GM19239 (cell line): ENCODE measurements around the gene HIRA.
"Not testable (repeated sequence)": the region's sequence is repeated elsewhere in the genome, so short reads cannot be mapped to it uniquely, and the experiment has no call there.

ENCODE experiments used
- DNase-seq: peaks from one replicate; pipeline ENCODE4 v3.0.0; 2011; ENCODE audit warnings: low spot score; ENCODE audit not compliant: insufficient read length
- FAIRE-seq: peaks from 2 replicates; lab custom pipeline; 2011; peaks lifted over from hg19 to GRCh38; lab: Jason Lieb, UNC

HIRA gene

DNA sequence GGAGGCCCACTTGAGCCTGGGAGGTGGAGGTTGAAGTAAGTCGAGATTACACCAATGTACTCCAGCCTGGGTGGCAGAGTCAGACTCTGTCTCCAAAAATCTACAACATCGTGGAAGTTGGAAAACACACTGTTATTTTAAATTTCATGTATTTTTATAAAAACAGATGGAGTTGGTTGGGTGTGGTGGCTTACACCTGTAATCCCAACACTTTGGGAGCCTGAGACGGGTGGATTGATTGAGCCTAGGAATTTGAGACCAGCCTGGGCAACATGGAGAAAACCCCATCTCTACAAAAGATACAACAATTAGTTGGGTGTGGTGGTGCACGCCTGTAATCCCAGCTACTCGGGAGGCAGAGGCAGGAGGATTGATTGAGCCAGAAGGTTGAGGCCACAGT, 88.1 kb downstream of the HIRA start:
- DNase-seq (no peak), FAIRE-seq (no peak)

DNA sequence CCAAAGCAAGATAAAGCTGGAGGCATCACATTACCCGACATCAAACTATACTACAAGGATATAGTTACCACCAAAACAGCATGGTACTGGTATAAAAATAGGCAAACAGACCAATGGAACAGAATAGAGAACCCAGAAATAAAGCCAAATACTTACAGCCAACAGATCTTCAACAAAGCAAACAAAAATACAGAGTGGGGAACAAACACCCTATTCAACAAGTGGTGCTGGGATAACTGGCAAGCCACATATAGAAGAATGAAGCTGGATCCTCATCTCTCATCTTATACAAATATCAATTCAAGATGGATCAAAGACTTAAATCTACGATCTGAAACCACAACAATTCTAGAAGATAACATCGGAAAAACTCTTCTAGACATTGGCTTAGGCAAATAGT, 90.0 kb downstream of the HIRA start:
- DNase-seq = no peak
- no peak for FAIRE-seq

DNA sequence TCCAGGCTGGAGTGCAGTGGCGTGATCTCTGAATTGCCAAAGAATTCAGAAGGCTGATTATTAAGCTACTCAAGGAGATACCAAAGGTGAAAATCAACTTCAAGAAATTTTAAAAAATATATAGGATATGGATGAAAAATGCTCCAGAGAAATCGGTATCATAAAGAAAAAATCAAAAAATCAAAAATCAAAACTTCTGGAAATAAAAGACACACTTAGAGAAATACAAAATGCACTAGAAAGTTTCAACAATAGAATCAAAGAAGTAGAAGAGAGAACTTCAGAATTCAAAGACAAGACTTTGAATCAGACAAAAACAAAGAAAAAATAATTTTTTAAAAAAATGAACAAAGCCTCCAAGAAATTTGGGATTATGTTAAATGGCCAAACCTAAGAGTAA, 94.4 kb downstream of the HIRA start:
- FAIRE-seq (no peak), DNase-seq (no peak)

DNA sequence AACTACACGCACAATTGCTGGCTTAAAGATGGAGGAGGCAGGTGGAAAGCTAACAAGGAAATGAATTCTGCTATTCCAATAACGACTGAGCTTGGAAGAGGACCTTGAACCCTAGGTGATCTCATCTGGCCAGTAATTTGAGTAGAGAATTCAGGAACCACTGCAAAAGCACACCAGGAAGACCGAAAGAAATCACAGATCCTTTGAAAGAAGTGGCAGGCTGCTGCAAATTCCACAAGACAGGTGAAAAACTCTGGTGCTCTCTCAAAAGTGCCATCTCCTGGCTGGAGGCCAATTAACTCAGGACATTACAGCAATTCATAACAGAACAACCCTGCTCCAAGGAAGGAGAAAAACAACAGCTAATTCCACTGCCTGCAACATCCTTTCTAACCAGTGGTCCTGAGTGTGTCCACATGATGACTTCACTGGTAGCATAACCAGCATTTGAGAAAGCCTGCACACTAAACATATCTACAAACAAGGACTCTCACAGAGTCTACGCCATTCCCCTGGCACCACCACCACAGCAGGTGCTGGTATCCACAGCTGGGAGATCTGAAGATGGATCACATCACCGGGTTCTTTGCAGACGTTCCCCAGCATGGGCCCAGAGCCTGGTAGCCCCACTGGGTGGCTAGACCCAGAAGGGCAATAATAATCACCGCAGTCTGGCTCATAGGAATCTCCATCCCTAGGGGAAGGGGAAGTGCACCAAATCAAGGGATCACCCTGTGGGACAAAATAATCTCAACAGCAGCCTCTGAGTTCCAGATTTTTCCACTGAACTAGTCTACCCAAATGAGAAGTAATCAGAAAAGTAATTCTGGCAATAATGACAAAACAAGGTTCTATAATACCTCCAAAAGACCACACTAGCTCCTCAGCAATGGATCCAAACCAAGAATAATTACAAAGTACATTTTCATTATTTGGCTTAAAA, 95.1 kb downstream of the HIRA start:
- DNase-seq (no peak), FAIRE-seq (no peak)

DNA sequence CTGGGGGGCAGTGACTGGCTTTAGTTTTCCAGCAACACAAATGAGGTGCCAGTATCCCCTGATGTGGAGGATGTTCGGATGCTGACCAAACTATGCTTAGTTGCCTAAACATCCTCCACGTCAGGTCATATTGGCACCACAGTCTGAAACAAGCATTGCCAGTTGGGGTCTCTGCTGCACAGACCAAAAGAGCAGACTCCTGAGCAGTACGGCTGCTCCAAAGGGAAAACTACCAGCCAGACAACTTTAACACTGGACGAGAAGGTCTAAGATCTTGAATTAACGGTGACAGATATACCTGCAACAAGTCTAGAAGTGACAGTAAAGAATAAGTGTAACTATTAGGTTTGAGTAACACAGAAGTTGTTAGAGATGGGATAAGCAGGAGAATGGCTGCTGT, 99.6 kb downstream of the HIRA start:
- FAIRE-seq (no peak), DNase-seq (no peak)

DNA sequence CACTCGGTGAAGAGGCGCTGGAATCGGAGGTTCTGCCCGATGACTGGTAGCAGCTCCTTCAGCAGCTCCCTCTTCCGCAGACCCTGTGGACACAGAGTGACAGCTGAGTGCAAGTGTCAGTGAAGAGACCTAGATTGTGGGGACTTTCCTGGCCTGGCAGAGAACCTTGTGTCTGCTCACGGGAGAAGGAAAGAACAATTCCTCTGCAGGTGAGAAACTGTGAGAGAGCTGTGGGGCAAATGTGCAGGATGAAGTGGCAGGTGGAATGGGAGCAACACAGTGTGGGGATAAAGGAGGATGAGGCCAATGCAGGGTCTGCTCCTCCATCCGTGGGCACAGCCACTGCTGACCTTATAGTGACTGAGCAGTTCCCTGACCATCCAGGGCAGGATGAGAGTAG, 100.1 kb downstream of the HIRA start:
- DNase-seq (no peak), FAIRE-seq (no peak)

DNA sequence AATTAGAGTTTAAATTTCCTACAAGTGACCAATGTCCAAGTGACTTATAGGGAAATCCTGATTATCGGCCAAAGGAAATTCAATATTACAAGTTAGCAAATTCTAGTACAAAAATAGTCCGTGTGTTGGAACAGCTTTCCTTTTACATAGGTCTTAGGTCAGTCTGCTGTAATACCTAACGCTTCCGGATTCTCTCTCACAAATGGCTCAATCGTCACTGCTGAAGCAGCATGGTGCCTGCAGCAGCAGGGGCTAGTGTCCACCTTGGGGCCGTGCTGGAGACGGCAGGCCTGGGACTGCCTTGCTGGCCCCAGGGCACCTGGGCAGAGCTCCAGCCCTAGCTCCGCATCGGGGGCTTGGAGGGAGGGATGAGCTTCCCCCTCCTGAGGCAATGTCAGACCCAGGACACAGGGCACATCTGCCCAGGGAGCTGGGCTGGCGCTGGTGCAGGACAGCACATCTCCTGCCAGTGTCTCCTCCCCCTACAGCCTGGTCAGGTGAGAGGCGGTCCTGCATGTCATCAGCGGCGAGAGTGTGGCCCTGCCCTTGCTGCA, 100.6 kb downstream of the HIRA start:
- no peak for FAIRE-seq
- DNase-seq = no peak

DNA sequence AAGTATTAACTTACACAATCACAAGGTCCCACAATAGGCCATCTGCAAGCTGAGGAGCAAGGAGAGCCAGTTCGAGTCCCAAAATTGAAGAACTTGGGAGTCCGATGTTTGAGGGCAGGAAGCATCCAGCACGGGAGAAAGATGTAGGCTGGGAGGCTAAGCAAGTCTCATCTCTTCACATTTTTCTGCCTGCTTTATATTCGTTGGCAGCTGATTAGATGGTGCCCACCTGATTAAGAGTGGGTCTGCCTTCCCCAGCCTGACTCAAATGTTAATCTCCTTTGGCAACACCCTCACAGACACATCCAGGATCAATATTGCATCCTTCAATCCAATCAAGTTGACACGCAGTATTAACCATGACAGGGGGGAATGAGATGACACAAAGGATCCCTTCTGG, 101.3 kb downstream of the HIRA start:
- not testable (repeated sequence) for FAIRE-seq, DNase-seq

DNA sequence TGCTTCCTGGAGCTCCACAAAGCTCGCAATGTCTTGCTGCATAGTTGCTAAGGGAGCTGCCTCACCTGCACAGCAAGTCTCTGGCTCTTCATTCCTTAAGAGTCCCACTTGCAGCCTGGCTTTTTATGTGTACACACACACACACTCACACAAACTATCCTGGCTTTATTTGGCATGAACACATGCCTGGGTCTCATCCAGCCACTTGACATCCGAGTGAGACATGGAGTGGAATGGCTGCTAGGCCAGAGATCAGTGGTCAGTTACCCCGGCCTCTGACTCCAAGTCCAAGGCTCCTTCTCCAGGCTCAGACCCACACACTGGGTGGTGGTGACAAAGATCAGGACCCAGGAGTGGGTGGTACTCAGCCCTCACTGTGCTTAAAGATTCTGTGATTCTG, 102.1 kb downstream of the HIRA start:
- no peak for DNase-seq
- FAIRE-seq = no peak

DNA sequence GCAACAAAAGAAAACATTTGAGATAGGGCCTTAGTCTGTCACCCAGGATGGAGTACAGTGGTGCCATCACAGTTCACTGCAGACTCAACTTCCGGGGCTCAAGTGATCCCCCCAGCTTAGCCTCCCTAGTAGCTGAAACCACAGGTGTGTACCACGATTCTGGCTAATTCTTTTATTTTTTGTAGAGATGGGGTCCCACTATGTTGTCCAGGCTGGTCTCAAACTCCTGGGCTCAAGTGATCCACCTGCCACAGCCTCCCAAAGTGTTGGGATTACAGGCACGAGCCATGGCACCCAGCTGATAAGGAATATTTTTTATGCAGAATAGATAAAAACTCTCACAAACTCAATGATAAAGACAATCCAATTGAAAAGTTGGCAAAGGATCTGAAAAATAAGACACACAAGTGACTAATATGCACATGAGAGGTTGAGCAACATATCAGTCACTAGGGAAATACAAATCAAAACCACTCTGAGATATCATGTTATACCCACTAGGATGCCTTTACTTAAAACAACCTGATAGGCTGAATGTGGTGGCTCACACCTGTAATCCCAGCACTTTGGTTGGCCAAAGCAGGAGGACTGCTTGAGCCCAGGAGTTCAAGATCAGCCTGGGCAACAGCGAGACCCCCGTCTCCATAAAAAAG, 106.1 kb downstream of the HIRA start:
- DNase-seq (no peak), FAIRE-seq (no peak)

DNA sequence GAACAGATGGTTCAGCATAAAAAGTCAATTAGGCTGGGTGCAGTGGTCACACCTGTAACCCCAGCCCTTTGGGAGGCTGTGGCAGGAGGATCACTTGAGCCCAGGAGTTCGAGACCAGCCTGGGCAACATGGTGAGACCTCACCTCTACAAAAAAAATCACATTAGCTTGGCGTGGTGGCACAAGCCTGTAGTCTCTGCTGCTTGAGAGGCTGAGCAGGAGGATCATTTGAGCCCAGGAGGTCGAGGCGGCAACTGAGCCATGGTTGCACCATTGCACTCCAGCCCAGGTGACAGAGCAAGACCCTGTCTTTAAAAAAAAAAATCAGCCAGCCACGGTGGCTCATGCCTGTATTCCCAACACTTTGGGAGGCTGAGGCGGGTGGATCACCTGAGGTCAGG, 108.1 kb downstream of the HIRA start:
- not testable (repeated sequence) for DNase-seq, FAIRE-seq

DNA sequence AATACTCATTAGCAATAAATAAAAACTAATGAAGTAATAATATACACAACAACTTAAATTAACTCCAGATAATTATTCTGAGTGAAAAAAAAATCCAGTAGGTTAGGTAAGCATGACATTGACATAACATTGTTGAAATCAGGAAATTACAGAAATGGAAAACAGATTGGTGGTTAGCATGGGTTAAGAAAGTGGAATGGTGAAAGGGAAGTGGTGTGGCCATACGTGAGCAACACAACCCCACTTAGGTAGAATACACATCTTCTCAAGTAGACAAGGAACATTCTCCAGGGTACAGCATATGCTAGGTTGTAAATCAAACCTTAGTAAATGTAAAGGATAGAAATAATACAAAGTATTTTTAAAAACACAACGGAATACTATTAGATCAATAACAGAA, 109.8 kb downstream of the HIRA start:
- FAIRE-seq (no peak), DNase-seq (no peak)

DNA sequence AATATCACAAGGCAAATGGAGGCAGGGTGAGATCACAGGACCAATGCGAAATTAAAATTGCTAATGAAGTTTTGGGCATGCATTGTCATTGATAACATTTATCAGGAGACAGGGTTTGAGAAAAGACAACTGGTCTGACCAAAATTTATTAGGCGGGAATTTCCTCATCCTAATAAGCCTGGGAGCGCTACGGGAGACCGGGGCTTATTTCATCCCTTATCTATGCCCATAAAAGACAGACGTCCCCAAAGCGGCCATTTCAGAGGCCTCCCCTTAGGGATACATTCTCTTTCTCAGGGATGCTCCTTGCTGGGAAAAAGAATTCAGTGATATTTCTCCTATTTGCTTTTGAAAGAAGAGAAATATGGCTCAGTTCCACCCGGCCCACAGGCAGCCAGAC, 111.4 kb downstream of the HIRA start:
- not testable (repeated sequence) for DNase-seq, FAIRE-seq

DNA sequence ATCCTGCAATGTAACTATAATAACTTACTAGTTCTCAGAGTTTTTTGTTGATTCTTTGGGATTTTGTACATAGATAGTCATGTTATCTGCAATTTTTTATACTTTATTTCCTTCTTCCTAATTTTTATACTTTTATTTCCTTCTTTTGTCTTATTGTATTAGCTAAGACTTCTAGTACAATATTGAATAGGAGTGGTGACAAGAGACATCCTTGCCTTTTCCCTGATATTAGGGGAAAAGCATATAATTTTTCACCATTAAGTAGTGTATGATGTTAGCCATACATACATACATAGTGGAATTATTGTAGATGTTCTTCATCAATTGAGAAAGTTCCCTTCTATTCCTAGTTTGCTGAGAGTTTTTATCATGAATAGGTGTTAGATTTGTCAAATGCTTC, 112.3 kb downstream of the HIRA start:
- DNase-seq (no peak), FAIRE-seq (no peak)

DNA sequence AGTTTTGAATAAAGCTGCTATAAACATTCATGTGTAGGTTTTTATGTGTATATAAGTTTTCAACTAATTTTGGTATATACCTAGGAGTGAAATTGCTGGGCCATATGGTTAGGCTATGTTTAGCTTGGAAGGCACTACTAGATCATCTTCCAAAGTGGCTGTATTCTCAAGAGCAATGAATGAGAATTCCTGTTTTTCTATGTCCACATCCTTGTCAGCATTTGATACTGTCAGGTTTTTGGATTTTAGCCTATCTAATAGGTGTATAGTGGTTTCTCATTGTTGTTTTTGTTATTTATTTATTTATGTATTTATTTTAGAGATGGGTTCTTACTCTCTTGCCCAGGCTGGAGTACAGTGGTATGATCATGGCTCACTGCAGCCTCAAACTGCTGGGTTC, 113.7 kb downstream of the HIRA start:
- FAIRE-seq (no peak), DNase-seq (no peak)

DNA sequence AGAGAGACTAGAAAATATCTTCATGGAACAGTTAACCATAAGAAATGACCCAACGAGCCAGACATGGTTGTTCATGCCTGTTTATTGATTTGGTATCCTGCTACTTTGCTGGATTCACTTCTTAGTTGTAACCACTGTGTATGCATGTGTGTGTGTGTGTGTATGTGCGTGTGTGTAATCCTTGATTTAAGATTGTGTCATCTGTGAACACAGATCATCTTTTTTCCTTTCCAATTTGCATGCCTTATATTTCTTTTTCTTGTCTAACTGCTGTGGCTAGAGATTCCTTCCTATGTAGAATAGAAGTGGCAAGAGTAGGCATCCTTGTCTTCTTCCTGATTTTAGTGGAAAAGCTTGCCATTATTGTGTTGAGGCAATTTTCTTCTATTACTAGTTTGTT, 123.7 kb downstream of the HIRA start:
- FAIRE-seq (no peak), DNase-seq (no peak)

DNA sequence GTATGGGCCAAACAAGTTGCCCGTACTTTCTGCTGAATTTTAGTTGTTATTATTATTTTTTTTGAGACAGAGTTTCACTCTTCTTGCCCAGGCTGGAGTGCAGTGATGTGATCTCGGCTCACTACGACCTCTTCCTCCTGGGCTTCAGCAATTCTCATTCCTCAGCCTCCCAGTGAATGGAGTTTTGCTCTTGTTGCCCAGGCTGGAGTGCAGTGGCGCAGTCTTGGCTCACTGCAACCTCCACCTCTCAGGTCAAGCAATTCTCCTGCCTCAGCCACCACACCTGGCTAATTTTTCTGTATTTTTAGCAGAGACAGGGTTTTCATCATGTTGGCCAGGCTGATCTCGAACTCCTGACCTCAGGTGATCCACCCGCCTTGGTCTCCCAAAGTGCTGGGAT, 125.0 kb downstream of the HIRA start:
- not testable (repeated sequence) for DNase-seq, FAIRE-seq

DNA sequence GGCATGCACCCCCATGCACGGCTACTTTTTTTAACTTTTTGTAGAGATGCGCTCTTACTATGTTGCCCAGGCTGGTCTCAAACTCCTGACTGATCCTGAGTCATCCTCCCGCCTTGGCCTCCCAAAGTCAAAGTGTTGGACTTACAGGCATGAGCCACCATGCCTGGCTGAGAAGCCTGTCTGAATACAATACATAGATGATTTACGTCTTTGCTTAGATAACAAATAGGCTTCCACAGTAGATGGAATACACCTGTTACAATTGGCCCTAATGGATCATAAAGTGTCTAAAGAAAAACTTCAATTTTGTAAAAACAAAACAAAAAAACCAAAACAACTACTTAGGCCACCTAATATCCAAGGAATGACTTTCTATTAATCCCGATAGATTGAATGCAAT, 127.0 kb downstream of the HIRA start:
- DNase-seq = no peak
- FAIRE-seq = no peak

DNA sequence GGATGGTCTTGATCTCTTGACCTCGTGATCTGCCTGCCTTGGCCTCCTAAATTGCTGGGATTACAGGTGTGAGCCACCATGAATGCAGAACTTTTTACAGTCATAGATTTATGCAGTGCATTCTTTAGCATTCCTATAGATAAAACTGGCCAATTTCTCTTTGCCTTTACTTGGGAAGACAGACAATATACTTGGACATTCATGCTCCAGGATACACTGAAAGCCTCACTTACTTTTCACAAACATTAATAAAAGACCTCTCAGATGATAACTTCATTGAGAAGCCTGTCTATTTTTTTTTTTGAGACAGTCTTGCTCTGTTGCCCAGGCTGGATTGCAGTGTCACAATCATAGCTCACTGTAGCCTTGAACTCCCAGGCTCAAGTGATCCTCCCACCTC, 127.7 kb downstream of the HIRA start:
- DNase-seq (no peak), FAIRE-seq (no peak)

DNA sequence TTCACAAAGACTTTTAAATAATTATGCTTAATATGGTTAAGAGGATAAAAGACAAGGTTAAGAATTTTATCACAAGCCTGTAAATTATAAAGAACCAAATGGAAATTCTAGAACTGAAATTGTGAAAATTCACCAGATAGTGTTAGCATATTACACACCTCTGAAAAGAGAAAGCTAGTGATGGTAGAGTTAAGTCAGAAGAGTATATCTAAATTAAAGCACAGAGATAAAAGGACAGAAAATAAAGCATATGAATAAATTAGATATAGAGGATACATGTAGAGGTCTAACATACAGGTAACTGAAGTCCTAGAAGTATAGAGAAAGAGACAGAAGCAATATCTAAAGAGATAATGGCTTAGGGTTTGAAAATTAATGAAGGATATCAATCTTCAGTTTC, 135.8 kb downstream of the HIRA start:
- FAIRE-seq (no peak), DNase-seq (no peak)

DNA sequence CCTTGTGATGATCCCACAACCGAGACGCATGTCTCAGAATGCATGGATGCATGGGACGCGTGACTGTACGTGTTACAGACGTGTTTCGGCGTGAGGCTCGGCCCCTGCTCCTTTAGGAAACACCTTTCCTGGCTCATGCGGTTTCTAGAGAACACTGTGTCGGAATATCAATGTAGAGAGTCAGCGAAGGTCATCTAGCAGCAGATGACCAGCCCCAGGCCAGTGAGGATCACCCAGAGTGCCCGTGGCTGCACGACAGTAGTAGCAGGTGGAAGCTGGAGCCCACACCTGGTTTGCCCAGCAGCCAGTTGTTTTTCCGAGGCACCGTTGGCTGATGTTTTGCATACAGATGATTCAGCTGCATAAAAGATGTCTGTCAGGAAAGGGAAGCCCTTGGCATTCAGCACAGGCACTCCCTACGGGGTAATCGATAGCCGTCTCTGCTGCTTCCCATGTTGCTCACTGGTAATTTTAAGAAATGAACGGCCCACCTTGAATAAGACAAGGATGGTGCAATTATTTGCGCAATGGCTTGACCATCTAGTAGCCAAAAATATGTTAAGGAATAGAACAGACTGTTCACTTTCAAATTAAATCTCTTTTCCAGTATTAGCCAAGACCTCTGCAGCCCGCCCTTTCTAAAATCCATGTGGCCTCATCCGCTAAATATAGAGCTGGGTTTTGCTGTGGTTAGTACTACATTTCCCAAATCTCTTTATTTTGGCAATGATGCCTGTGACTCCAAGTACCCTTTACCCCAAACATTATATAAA, 138.9 kb downstream of the HIRA start:
- DNase-seq (no peak), FAIRE-seq (no peak)
